Measurements from ENCODE around the gene GAK. TPM values are rescaled to one million over a fixed set of nuclear protein-coding genes. Genes with fewer than 3 reads are reported as not detected.

Gene GAK
- polyA plus RNA-seq, 1 of the 3 experiments (the other 2 are of a cell fraction), result 35.9 TPM

DNA sequence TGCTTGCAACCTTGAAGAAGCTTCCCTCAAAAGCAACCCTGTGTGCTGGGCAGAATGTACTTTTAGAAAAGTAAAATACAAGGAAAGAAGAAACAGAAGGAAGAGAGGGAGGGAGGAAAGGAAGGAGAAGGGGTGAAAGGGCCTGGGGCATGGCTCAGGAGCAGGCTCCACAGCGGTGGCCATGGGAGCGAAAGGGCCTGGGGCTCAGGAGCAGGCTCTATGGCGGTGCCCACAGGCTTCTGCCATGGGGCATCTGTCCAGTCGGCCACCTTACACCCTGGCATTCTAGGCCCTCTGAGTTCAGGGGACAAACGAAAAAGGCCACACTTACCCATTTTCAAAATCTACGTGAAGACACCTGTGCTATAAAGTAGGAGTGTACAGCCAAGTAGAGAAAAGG, 31.4 kb downstream of the GAK start:
- Histone ChIP-seq H3K4me2 (no peak overlapping the region), H3K9me2 (no peaks in the 10 kb centered on the region), H3K4me3 (ENCODE audit: low read depth in 2 of 2, low read length in 1 of 2) (no peak overlapping the region), H3K9ac (no peak overlapping the region), H3K4me1 (ENCODE audit: control insufficient read depth in 1 of 2, insufficient read depth in 2 of 2, low read depth in 1 of 2, low read length in 1 of 2) (no peaks in the 10 kb centered on the region), H4K20me1 (ENCODE audit: insufficient read depth) (0 out of 2 replicates have a peak, but pooled peaks cover 2% of the 10 kb centered on the region), H3K36me3 (replicated peaks in 1 of 2; ENCODE audit: control insufficient read depth in 1 of 2, insufficient read depth in 2 of 2, low read length in 1 of 2) (peaks cover 0 to 28% of the 10 kb centered on the region in 2 experiments), H3K27me3 (ENCODE audit: insufficient read depth) (no peaks in the 10 kb centered on the region), H3K79me2 (ENCODE audit: insufficient read depth) (no peaks in the 10 kb centered on the region), H2AFZ (ENCODE audit: low read depth) (no peak overlapping the region), H3F3A (replicated peaks; ENCODE audit: insufficient read depth) (peaks cover 2% of the 10 kb centered on the region), H3K9me3 (no peaks in the 10 kb centered on the region), H3K27ac (ENCODE audit: low read depth in 2 of 2, low read length in 1 of 2) (no peak overlapping the region)
- no peak for DNase-seq
- ChIA-PET POLR2A (no interaction called here), CTCF (interaction anchor here (0.6 kb wide), 1 partner anchor 374 kb away, joined by 3 read pairs; no protein-coding TSS in a partner anchor)
- 94% methylated on average over 6 of the region's 6 CpGs for WGBS (ENCODE audit: low lambda C conversion rate)
- TF ChIP-seq, protein P1, sequence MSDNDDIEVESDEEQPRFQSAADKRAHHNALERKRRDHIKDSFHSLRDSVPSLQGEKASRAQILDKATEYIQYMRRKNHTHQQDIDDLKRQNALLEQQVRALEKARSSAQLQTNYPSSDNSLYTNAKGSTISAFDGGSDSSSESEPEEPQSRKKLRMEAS (IDR thresholded peaks at IDR 0.05; ENCODE audit: low read depth), result no peak
- TF ChIP-seq RXRA (IDR thresholded peaks at IDR 0.05; ENCODE audit: borderline replicate concordance, low read depth) (no peak), SIN3A (IDR thresholded peaks at IDR 0.05; ENCODE audit: borderline replicate concordance, low read depth, low read length) (no peak), ELF1 (IDR thresholded peaks at IDR 0.05) (no peak), RFX5 (IDR thresholded peaks at IDR 0.05; ENCODE audit: low read length) (no peak), GATA2 (CRISPR knock-in tag; IDR thresholded peaks at IDR 0.05) (no peak), EZH2phosphoT487 (IDR thresholded peaks at IDR 0.05; ENCODE audit: borderline replicate concordance, low read depth) (no peak)
- TF ChIP-seq, protein P2, sequence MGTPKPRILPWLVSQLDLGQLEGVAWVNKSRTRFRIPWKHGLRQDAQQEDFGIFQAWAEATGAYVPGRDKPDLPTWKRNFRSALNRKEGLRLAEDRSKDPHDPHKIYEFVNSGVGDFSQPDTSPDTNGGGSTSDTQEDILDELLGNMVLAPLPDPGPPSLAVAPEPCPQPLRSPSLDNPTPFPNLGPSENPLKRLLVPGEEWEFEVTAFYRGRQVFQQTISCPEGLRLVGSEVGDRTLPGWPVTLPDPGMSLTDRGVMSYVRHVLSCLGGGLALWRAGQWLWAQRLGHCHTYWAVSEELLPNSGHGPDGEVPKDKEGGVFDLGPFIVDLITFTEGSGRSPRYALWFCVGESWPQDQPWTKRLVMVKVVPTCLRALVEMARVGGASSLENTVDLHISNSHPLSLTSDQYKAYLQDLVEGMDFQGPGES (IDR thresholded peaks at IDR 0.05; ENCODE audit: low read depth, low read length), result no peak
- TF ChIP-seq, protein P3, sequence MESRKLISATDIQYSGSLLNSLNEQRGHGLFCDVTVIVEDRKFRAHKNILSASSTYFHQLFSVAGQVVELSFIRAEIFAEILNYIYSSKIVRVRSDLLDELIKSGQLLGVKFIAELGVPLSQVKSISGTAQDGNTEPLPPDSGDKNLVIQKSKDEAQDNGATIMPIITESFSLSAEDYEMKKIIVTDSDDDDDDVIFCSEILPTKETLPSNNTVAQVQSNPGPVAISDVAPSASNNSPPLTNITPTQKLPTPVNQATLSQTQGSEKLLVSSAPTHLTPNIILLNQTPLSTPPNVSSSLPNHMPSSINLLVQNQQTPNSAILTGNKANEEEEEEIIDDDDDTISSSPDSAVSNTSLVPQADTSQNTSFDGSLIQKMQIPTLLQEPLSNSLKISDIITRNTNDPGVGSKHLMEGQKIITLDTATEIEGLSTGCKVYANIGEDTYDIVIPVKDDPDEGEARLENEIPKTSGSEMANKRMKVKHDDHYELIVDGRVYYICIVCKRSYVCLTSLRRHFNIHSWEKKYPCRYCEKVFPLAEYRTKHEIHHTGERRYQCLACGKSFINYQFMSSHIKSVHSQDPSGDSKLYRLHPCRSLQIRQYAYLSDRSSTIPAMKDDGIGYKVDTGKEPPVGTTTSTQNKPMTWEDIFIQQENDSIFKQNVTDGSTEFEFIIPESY (IDR thresholded peaks at IDR 0.05; ENCODE audit: borderline replicate concordance, low read depth), result no peak

DNA sequence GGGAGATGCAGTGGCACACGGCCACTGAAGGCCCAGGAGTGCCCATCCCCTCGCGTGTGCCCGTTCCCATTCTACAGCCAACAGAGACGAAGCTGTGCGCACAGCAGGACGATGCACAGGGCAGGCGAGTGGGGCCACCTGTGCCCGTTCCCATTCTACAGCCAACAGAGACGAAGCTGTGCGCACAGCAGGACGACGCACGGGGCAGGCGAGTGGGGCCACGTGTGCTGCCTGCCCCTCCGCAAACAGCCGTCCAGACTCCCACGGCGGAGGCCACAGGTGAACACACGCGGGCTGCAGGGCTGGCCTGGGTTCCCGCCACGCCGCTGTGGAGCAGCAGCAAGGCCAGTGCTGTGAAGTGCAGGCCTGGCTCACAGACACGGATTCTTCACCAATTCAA, 32.0 kb downstream of the GAK start:
- Histone ChIP-seq H3K27ac (ENCODE audit: low read depth in 2 of 2, low read length in 1 of 2) (no peak overlapping the region), H2AFZ (ENCODE audit: low read depth) (no peak overlapping the region), H3K9ac (no peak overlapping the region), H3K4me1 (ENCODE audit: control insufficient read depth in 1 of 2, insufficient read depth in 2 of 2, low read depth in 1 of 2, low read length in 1 of 2) (no peaks in the 10 kb centered on the region), H3K27me3 (ENCODE audit: insufficient read depth) (no peaks in the 10 kb centered on the region), H3K79me2 (ENCODE audit: insufficient read depth) (no peaks in the 10 kb centered on the region), H3F3A (replicated peaks; ENCODE audit: insufficient read depth) (no peaks in the 10 kb centered on the region), H3K4me3 (ENCODE audit: low read depth in 2 of 2, low read length in 1 of 2) (no peak overlapping the region), H4K20me1 (ENCODE audit: insufficient read depth) (no peaks in the 10 kb centered on the region), H3K36me3 (replicated peaks in 1 of 2; ENCODE audit: control insufficient read depth in 1 of 2, insufficient read depth in 2 of 2, low read length in 1 of 2) (peaks cover 0 to 33% of the 10 kb centered on the region in 2 experiments), H3K4me2 (no peak overlapping the region), H3K9me2 (no peaks in the 10 kb centered on the region), H3K9me3 (no peaks in the 10 kb centered on the region)
- WGBS (ENCODE audit: low lambda C conversion rate), result 96% methylated on average over 24 of the region's 26 CpGs
- POLR2A ChIA-PET, result no interaction called here
- TF ChIP-seq RCOR1 (IDR thresholded peaks at IDR 0.05; ENCODE audit: low read length) (no peak), RFX5 (IDR thresholded peaks at IDR 0.05; ENCODE audit: low read length) (no peak), ELF1 (IDR thresholded peaks at IDR 0.05) (no peak), SIN3A (IDR thresholded peaks at IDR 0.05; ENCODE audit: borderline replicate concordance, low read depth, low read length) (no peak), RAD21 (IDR thresholded peaks at IDR 0.05; ENCODE audit: low read length) (no peak), EP300 (IDR thresholded peaks at IDR 0.05; ENCODE audit: borderline replicate concordance in 1 of 2, low read depth in 1 of 2, low read length in 1 of 2) (no peak)
- TF ChIP-seq, protein P4, sequence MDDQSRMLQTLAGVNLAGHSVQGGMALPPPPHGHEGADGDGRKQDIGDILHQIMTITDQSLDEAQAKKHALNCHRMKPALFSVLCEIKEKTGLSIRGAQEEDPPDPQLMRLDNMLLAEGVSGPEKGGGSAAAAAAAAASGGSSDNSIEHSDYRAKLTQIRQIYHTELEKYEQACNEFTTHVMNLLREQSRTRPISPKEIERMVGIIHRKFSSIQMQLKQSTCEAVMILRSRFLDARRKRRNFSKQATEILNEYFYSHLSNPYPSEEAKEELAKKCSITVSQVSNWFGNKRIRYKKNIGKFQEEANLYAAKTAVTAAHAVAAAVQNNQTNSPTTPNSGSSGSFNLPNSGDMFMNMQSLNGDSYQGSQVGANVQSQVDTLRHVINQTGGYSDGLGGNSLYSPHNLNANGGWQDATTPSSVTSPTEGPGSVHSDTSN (IDR thresholded peaks at IDR 0.05), result no peak
- TF ChIP-seq, protein P5, sequence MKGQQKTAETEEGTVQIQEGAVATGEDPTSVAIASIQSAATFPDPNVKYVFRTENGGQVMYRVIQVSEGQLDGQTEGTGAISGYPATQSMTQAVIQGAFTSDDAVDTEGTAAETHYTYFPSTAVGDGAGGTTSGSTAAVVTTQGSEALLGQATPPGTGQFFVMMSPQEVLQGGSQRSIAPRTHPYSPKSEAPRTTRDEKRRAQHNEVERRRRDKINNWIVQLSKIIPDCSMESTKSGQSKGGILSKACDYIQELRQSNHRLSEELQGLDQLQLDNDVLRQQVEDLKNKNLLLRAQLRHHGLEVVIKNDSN (IDR thresholded peaks at IDR 0.05; ENCODE audit: borderline replicate concordance, low read depth), result no peak
- TF ChIP-seq, protein P6, sequence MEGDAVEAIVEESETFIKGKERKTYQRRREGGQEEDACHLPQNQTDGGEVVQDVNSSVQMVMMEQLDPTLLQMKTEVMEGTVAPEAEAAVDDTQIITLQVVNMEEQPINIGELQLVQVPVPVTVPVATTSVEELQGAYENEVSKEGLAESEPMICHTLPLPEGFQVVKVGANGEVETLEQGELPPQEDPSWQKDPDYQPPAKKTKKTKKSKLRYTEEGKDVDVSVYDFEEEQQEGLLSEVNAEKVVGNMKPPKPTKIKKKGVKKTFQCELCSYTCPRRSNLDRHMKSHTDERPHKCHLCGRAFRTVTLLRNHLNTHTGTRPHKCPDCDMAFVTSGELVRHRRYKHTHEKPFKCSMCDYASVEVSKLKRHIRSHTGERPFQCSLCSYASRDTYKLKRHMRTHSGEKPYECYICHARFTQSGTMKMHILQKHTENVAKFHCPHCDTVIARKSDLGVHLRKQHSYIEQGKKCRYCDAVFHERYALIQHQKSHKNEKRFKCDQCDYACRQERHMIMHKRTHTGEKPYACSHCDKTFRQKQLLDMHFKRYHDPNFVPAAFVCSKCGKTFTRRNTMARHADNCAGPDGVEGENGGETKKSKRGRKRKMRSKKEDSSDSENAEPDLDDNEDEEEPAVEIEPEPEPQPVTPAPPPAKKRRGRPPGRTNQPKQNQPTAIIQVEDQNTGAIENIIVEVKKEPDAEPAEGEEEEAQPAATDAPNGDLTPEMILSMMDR (IDR thresholded peaks at IDR 0.05), result no peak
- TF ChIP-seq, protein P1 (IDR thresholded peaks at IDR 0.05; ENCODE audit: low read depth), result no peak
- DNase-seq, result no peak
- CTCF ChIA-PET, result no interaction called here

Measured in SK-N-SH (cell line).